Measurements from ENCODE around the gene MDFIC. TPM values are rescaled to one million over a fixed set of nuclear protein-coding genes. Genes with fewer than 3 reads are reported as not detected.

MDFIC gene
- total RNA-seq, 1 donor from 2014 or later = 5.4 TPM

GRCh38 chr7:114986190-114987180, 64.6 kb downstream of the MDFIC start:
- H3K4me1 Mint-ChIP-seq (ENCODE audit: low read depth) = peaks cover 6% of the 10 kb centered on the region
- no peak for TF ChIP-seq CTCF (IDR thresholded peaks at IDR 0.05; ENCODE audit: unreplicated experiment)
- H3K27ac Mint-ChIP-seq = no peak overlapping the region
- DNase-seq (ENCODE audit: low spot score, unreplicated experiment) = no peak
- H3K27me3 Mint-ChIP-seq = no peaks in the 10 kb centered on the region
- no peaks in the 10 kb centered on the region for H3K9me3 Mint-ChIP-seq (ENCODE audit: low read depth)
- H3K4me3 Mint-ChIP-seq (ENCODE audit: low read depth) = no peak overlapping the region
- no peaks in the 10 kb centered on the region for H3K36me3 Mint-ChIP-seq (ENCODE audit: insufficient read depth)

- H3K27ac Mint-ChIP-seq = no peak overlapping the region
- peaks cover 6% of the 10 kb centered on the region for H3K4me1 Mint-ChIP-seq (ENCODE audit: low read depth)
- H3K4me3 Mint-ChIP-seq (ENCODE audit: low read depth) = no peak overlapping the region
- no peaks in the 10 kb centered on the region for H3K9me3 Mint-ChIP-seq (ENCODE audit: low read depth)
- DNase-seq (ENCODE audit: low spot score, unreplicated experiment) = no peak
- TF ChIP-seq CTCF (IDR thresholded peaks at IDR 0.05; ENCODE audit: unreplicated experiment) = no peak
- H3K36me3 Mint-ChIP-seq (ENCODE audit: insufficient read depth) = peaks cover 1% of the 10 kb centered on the region
- H3K27me3 Mint-ChIP-seq = no peaks in the 10 kb centered on the region
Measured at GRCh38 chr7:114988026-114988425, 66.1 kb downstream of the MDFIC start.

GRCh38 chr7:114988755-114989375, 67.0 kb downstream of the MDFIC start:
- TF ChIP-seq CTCF (IDR thresholded peaks at IDR 0.05; ENCODE audit: unreplicated experiment) = no peak
- Mint-ChIP-seq H3K4me3 (ENCODE audit: low read depth) (no peak overlapping the region), H3K36me3 (ENCODE audit: insufficient read depth) (peaks cover 1% of the 10 kb centered on the region), H3K4me1 (ENCODE audit: low read depth) (peaks cover 6% of the 10 kb centered on the region), H3K9me3 (ENCODE audit: low read depth) (no peaks in the 10 kb centered on the region), H3K27ac (no peak overlapping the region), H3K27me3 (no peaks in the 10 kb centered on the region)
- DNase-seq (ENCODE audit: low spot score, unreplicated experiment) = no peak

- H3K27me3 Mint-ChIP-seq = no peaks in the 10 kb centered on the region
- DNase-seq (ENCODE audit: low spot score, unreplicated experiment) = no peak
- peaks cover 6% of the 10 kb centered on the region for H3K4me1 Mint-ChIP-seq (ENCODE audit: low read depth)
- H3K36me3 Mint-ChIP-seq (ENCODE audit: insufficient read depth) = peaks cover 2% of the 10 kb centered on the region
- H3K9me3 Mint-ChIP-seq (ENCODE audit: low read depth) = peaks cover 4% of the 10 kb centered on the region
- H3K27ac Mint-ChIP-seq = no peak overlapping the region
- no peak overlapping the region for H3K4me3 Mint-ChIP-seq (ENCODE audit: low read depth)
- no peak for TF ChIP-seq CTCF (IDR thresholded peaks at IDR 0.05; ENCODE audit: unreplicated experiment)
Measured at GRCh38 chr7:114989531-114989930, 67.6 kb downstream of the MDFIC start.

GRCh38 chr7:114997487-114998404, 75.9 kb downstream of the MDFIC start:
- H3K27me3 Mint-ChIP-seq = no peaks in the 10 kb centered on the region
- TF ChIP-seq CTCF (IDR thresholded peaks at IDR 0.05; ENCODE audit: unreplicated experiment) = no peak
- DNase-seq (ENCODE audit: low spot score, unreplicated experiment) = no peak
- H3K4me1 Mint-ChIP-seq (ENCODE audit: low read depth) = no peaks in the 10 kb centered on the region
- H3K27ac Mint-ChIP-seq = no peak overlapping the region
- peaks cover 15% of the 10 kb centered on the region for H3K9me3 Mint-ChIP-seq (ENCODE audit: low read depth)
- peaks cover 6% of the 10 kb centered on the region for H3K36me3 Mint-ChIP-seq (ENCODE audit: insufficient read depth)
- H3K4me3 Mint-ChIP-seq (ENCODE audit: low read depth) = no peak overlapping the region
